Activated CD4-positive, alpha-beta T cell treated with anti-CD3 and anti-CD28 coated beads for 1 hour (primary cell): ENCODE data around the gene ABO.
"Not testable (repeated sequence)": the region's sequence is repeated elsewhere in the genome, so short reads cannot be mapped to it uniquely, and the experiment has no call there.

Experiments
- DNase-seq: peaks from one replicate; pipeline ENCODE4 v3.0.0-alpha.2; 2020

Gene ABO

DNA sequence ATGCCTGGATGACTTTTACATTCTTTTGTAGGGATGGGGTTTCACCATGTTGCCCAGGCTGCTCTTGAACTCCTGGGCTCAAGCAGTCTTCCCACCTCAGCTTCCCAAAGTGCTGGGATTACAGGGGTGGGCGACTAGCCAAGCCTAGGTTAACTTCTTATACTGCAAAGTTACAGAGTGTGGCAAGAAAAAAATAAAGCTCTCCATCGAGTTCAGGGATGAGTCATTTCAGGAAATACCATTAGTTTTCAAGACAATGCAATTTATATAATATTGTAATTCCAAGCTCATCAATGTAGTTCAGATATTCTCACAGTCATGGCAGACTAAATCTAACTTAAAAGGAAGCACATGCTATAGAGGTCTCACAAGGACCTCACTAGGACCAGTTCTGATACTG, 11.5 kb upstream of the ABO start:
- no peak for DNase-seq

DNA sequence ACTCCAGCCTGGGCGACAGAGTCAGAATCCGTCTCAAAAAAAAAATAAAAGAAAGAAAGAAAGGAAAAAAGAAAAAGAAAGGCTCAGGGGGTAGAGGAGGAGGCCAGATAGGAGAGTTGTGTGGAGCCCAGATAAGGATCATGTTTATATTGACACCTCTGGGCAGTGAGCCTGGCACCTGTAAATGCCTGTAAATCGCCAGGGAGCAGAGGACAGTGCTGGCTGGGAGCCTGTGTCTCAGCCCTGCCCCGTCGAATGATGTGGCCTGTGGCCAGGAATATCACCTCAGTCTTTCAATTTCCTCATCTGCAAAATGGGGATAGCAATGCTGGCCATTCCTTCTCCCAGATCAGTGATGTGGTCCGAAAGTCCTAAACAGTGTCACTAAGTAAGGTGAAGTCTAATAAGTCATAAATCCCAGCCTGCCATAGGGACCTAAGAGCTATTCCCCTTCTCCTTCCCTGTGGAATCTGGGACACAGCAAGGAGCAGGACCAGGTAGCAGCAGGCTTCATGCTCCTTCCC, 10.3 kb upstream of the ABO start:
- DNase-seq, result no peak

DNA sequence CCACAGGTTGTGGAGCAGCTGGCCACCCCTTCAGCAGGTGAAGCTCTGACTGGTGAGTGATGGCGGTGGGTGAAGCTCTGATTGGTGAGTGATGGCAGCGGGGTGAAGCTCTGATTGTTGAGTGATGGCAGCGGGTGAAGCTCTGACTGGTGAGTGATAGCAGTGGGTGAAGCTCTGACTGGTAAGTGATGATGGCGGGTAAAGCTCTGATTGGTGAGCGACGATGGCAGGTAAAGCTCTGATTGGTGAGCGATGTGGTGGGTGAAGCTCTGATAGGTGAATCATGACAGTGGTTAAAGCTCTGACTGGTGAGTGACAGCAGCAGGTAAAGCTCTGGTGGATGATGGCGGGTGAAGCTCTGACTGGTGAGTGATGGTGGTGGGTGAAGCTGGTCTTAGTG, 9.4 kb upstream of the ABO start:
- DNase-seq, result no peak

DNA sequence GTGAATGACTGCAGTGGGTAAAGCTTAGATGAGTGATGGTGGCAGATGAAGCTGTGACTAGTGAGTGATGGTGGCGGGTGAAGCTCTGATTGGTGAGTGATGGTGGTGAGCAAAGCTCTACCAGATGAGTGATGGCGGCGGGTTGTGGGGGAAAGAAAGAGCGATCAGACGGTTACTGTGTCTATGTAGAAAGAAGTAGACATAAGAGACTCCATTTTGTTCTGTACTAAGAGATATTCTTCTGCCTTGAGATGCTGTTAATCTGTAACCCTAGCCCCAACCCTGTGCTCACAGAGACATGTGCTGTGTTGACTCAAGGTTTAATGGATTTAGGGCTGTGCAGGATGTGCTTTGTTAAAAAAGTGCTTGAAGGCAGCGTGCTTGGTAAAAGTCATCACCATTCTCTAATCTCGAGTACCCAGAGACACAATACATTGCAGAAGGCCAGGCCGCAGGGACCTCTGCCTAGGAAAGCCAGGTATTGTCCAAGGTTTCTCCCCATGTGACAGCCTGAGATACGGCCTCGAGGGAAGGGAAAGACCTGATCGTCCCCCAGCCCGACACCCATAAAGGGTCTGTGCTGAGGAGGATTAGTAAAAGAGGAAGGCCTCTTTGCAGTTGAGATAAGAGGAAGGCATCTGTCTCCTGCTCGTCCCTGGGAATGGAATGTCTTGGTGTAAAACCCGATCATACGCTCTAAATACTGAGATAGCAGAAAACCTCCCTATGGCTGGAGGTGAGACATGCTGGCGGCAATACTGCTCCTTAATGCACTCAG, 8.4 kb upstream of the ABO start:
- not testable (repeated sequence) for DNase-seq

DNA sequence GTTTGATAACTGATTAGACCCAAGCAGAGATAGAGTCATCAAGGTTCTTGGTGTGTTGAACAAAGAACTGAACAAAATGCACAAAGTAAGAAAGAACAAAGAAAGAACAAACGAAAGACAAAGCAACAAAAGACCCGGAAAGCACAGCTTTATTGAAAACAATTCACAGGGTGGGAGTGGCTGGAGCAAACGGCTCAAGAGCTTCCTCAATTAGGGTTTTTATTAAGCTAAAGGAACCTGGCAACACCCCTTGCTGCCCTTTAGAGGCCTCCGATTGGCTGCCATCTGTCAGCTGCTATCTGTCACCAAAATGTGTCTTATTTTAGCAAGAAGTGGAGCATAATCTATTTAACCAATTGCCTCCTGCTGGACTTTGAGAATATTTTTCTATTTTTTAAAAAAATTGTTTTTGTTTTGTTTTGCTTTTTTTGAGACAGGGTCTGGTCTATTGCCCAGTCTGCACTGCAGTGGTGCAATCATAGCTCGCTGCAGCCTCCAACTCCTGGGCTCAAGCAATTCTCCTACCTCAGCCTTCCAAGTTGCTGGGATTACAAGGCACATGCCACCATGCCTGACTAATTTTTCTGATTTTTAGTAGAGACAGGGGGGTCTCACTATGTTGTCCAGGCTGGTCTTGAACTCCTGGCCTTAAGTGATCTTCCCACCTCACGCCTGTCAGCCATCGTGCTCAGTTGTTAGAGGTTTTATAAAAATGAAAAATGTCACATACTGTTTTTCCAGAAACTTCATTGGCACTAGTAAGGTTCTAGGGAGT, 7.7 kb upstream of the ABO start:
- DNase-seq, result no peak

DNA sequence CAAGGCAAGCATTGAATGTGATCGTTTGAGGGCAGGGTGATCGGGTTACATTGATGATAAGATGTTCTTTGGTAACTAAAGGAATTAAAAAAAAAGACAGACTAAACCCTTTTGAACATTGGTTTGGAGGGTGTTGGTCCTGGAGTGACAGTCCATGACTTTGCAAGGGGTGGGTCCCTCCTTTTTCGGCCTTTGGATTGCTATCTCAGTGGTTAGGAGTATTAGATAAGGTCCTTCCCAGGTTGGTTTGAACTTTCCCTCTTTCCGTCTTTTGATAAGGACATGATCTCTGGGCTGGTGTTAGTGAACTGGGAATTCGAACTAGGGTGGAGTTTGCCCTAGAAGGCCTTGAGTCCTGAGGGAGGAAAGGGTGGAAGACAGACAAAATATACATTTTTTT, 5.4 kb upstream of the ABO start:
- DNase-seq, result no peak

DNA sequence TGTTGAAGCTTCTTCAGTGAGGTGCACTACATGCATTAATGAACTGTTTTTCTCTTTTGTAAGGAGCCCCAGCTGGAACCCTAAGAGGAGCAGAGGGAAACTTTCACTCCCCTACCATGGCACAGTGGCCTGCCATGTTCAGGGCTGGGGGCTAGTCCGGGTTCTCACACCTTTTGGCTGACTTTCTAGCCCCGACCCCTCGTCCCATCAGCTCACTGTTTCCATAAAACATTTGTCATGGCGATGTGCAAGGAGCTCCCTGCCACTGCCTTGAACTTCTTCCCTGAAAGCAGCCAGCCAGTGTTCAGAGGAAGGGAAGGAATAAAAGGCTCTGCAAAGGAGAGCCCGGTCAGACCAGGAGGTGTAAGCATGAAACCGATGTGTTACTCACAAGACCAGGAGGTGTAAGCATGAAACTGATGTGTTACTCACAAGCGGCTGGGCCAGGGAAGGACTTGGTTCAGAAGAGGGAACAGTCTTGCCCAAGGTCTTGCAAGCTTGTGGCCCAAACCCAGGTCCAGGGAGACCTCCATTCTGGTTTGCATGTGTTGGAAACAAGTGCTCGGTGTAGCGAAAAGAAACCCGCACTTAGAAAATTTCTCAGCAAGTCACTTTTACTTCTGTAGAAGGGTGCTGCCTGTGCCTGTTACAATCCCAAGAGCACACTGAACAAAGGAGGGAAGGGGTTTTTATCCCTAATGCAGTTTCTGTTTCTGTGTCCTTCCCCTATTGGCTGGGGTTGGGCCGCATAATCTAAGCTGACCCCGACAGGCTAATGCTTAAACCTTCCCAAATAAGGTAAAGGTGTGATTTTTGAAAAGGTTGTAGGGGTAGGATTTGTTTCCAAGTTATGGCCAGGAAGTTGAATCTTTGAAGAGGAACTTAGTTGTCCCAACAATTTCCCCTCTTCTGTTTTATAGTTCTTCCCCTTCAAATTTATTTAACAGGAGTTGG, 3.4 kb upstream of the ABO start:
- no peak for DNase-seq

DNA sequence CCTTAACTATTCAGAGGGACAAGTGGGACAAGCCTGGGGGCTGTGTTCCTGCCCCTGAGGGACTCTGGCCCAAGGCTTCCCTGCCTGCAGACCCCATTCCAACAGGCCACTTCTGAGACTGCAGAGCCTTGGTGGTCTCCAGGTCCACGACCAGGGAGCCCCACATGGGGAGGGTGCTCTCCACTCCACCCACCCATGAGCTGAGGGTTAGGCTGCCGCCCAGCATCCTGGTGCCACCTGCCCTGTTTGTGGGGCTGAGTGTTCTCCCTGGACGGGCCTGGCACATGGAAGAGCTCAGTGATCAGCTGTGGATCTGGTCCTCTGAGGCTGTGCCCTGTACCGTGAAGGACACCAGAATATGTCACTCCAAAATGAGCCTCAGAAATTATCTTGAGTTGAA, 2.5 kb upstream of the ABO start:
- DNase-seq, result no peak

DNA sequence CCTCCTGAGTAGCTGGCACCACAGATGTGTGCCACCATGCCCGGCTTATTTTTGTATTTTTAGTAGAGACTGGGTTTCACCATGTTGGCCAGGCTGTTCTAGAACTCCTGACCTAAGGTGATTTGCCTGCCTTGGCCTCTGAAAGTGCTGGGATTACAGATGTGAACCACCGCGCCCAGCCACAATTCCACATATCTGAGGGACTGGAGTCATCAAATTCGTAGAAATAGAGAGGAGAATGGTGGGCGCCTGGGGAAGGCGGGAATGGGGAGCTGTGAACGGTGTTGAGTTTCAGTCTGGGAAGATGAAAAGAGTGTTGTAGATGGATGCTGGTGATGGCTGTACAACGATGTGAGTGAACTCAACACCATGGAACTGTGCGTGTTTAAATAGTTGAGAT, 1.9 kb upstream of the ABO start:
- no peak for DNase-seq

DNA sequence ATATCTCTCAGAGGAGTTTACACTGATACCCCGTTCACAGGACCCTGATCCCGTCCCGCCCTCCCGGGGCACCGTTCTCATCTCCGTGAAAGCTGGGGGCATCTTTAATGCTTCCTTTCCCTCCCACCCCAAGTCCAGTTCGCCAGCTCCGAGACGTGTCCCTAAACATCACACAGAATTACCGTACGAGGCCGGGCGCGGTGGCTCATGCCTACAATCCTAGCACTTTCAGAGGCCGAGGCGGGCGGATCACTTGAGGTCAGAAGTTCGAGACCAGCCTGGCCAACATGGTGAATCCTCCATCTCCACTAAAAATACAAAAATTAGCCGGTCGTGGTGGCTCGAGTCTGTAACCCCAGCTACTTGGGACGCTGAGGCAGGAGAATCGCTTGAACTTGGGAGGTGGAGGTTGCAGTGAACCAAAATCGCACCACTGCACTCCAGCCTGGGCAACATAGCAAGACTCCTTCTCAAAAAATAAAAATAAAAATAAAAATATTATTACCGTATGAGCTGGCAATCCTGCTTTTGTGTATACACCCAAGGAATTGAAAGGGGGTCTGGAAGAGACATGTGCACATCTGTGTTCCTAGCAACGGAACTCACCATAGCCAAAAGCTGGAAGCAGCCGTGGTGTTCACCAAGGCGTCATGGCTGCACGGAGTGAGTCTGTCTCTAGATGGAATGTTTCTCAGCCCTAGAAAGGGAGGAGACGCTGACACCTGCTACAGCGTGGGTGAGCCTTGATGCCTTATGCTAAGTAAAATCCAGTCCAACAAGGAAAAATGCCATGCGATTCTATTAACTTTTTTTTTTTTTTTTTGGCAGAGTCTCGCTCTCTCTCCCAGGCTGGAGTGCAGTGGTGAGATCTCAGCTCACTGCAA, 1.2 kb upstream of the ABO start:
- DNase-seq, result no peak

DNA sequence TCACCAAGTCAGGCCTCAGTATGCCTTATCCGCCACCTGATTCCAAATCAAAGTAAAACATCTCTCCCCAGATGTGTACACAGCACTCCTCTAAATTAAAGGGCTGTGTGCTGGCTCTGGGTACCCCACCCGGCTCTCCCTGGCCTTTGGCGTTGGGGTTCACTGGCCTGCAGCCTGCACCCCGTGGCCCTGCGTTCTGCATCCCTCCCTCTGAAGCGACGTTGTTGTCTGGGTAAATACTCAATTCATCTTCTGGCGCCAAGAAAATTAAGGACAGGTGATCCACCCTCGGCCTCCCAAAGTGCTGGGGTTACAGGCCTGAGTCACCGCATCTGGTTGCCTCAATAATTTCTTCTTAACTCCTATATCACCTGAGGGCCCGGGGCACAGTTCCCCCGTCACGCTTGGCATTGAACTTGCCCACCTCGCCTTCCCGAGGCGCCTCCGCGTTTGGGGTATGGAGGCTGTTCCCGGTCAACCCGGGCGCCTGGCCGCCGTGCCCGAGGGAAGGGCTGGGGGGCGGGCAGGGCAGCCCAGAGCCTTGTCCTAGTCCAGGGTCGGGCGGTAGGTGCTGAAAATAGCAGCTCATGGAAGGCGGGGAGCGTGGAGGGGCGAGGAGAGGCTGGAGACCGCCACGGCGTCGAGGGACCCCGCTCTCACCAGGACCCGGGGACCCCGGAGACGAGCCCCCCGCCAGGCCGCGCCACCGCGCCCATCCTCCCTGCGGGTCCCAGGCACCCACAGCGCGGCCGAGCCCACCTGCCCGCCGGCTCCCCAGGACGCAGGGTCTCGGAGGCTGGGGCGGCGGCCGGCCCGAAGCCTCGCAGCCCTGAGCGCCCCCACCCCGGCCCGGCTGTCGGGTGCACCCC, 531 bp downstream of the ABO start:
- DNase-seq, result no peak

DNA sequence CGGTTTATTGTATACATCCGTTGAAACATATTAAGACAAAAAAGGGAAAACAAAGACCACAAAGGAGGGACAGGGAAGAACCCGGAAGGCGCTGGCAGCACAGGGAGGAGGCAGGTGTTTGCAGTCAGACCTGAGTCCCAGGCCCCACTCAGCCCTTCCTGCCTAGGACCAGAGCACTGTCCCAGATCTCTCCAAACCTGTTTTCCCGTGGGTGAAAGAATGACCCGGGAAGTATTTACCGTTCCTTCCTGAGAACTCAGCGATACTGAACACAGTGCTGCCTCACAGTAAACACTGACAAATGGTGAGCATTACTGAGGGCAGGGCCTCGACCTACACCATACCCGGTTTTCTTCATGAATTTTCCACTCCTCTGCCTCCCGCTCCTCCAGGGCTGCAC, 1.2 kb downstream of the ABO start:
- DNase-seq, result no peak

DNA sequence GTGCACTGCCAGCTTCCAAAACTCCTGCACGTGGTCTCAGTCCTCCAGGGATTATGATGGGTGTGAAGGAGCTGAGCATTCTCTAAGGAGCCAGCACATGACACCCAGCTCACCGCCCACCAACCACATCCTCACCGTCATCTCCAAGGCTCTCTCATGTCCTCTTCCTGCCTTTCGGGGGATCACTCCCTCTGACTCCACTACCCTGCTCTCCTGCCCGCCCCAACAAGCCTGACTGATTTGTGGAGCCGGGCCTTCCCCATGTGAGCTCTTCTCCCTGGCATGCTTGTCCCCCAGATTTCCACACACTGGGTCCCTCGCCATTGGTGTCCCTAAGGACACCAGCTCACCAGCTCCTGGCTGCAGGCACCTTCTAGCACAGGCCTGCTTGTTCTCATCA, 1.9 kb downstream of the ABO start:
- DNase-seq, result no peak

DNA sequence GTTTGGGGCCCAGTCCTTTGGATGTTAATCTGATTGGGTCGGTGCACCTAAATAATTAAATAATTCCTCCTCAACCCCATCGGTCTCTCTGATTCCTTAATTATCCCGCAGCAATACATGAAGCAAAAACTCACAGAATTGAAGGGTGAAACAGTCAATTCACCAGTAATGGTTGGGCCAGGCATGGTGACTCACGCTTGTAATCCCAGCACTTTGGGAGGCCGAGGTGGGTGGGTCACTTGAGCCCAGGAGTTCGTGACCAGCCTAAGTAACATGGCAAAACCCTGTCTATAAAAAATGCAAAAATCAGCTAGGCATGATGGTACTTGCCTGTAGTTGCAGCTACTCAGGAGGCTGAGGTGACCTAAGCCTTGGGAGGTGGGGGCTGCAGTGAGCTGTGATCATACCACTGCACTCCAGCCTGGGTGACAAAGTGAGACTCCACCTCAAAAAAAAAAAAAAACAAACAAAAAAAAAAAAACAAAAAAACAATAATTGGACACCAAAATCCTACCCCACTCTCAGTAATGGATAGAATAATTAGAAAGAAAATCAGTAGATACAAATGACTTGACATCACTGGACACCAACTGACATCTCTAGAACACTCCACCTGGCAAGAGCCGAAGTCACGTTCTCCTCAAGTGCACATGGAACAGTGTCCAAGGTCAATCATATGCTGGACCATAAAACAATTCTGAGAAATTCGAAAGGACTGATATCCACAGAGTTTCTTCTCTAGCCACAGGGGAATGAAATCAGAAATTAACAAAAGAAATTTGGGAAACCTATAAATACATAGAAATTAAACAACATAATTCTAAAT, 5.3 kb downstream of the ABO start:
- DNase-seq, result no peak

DNA sequence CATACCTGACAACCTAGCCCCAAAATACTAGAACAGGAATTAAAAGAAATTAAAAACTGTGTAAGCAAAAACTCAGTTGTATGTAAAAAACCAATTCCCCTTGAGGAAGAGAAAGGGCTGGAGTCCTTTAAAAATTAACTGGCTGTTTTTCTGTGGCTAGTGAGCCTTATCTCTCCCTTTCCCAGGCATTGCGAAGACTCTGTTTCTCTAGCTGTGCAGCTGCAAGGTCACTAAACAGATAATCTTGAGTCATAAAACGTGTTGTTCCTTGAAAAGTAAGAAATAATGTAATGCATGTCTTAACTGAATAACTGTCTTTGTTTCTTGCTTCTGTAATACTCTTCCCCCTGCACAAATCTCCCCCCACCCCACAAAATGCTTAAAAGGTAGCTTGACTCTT, 5.9 kb downstream of the ABO start:
- DNase-seq, result not testable (repeated sequence)

DNA sequence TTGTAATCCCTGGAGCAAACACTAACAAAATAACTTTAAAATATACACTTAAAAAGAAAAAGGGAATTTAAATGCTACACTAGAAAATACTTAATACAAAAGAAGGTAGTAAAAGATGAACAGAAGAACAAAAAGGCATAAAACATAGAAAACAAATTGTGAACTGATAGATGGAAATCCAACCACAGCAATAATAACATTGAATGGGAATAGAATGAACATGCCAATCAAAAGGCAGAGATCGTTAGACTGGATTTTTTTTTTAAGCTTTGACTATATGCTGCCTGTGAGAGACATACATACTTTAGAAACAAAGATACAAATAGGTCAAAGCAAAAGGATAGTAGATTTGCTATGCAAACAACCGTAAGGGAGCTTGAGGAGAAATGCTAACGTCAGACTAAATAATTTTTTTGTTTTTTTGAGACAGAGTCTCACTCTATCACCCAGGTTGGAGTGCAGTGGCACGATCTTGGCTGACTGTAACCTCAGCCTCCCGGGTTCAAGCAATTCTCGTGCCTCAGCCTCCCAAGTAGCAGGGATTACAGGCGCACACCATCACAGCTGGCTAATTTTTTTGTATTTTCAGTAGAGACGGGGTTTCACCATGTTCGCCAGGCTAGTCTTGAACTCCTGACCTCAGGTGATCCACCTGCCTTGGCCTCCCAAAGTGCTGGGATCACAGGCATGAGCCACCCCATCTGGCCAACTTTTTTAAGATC, 6.5 kb downstream of the ABO start:
- DNase-seq, result no peak

DNA sequence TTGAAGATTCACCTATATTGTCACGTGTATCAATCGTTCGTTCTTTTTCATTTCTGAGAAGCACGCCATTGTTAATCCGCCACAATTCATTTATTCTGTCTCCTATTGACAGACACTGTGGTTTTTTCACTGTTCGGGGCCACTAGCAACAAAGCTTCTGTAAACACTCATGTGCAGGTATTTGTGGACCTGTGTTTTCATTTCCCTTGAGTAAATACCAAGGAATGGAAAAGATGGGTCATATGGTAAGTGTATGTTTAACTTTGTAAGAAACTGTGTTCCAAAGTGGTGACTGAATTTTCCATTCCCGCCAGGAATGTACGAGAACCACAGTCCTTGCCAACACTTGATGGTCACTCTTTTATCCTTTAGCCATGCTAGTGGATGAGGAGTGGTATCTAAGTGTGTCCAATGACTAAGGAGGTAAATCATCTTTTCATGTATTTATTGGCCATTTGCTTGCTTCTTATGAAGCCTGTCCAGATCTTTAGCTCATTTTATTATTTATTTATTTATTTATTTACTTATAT, 10.7 kb downstream of the ABO start:
- no peak for DNase-seq

DNA sequence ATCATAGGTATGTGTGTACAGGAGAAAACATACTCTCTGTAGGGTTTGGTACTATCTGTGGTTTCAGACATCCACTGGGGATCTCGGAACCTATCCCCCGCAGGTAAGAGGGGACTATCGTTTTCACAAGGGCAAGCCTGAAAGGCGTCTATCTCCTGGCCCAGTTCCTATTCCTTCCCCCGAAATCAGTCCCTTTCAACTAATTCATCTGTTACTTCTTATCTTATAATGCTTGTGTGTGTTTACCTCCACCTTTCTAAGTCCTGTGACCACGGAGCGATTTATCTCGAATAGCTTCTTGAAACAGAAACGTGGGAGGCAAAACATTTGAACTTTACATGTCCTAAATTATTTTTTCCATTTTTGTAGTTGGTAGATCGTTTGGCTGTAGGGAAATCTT, 11.4 kb downstream of the ABO start:
- DNase-seq, result no peak

DNA sequence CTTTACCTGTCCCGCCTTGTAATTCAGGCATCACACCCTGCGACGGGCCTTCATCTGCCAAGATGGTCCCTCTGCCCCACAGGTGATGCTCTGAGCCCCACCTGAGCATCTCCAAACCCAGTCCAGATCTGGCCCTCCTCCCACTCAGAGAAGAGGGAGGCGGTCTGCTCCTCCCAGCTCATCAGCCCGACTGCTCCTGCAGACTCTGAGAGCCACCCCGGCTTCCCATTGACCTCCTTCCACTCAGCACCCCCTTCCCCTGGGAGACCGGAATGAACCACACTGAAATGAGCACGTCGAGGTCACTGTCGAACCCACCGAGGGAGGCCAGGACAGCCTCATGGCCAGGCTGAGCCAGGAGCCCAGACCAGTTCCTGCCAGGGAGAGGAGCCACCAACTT, 12.8 kb downstream of the ABO start:
- no peak for DNase-seq
